ENCODE measurements around the gene CCSER1.

GRCh38 chr4:90189946-90190345 lies 62.8 kb downstream of the CCSER1 start:
- no peak for TF ChIP-seq CTCF (IDR thresholded peaks at IDR 0.05; ENCODE audit: low read length)
- no peak for TF ChIP-seq EZH2 (IDR thresholded peaks at IDR 0.05; ENCODE audit: borderline replicate concordance, low read length)

All from OCI-LY1 (cell line).